ENCODE data around the gene HAS3.

The HAS3 gene

GRCh38 chr16:69094501-69094900 lies 11.0 kb upstream of the HAS3 start:
- no peak for DNase-seq

GRCh38 chr16:69095193-69095592 lies 10.3 kb upstream of the HAS3 start:
- DNase-seq, result no peak

- no peak for DNase-seq
These were observed 5.3 kb upstream of the HAS3 start for GRCh38 chr16:69100071-69100691.

GRCh38 chr16:69106491-69107315 lies 1.2 kb downstream of the HAS3 start:
- DNase-seq, result no peak

GRCh38 chr16:69107316-69107962 lies 2.0 kb downstream of the HAS3 start:
- no peak for DNase-seq

- DNase-seq, result no peak
These were observed 2.8 kb downstream of the HAS3 start for GRCh38 chr16:69108064-69108904.

- DNase-seq, result no peak
These were observed 3.4 kb downstream of the HAS3 start for GRCh38 chr16:69108905-69109252.

- no peak for DNase-seq
These were observed 4.2 kb downstream of the HAS3 start for GRCh38 chr16:69109486-69110270.

- no peak for DNase-seq
These were observed 5.0 kb downstream of the HAS3 start for GRCh38 chr16:69110406-69110805.

GRCh38 chr16:69111216-69111875 lies 5.9 kb downstream of the HAS3 start:
- no peak for DNase-seq

- DNase-seq, result no peak
These were observed 6.4 kb downstream of the HAS3 start for GRCh38 chr16:69111876-69112230.

GRCh38 chr16:69112285-69113129 lies 7.1 kb downstream of the HAS3 start:
- DNase-seq, result peak; percentile 57

- DNase-seq, result no peak
These were observed 7.8 kb downstream of the HAS3 start for GRCh38 chr16:69113216-69113615.

GRCh38 chr16:69114346-69114975 lies 9.0 kb downstream of the HAS3 start:
- no peak for DNase-seq

GRCh38 chr16:69114976-69115355 lies 9.5 kb downstream of the HAS3 start:
- DNase-seq, result no peak

- DNase-seq, result no peak
These were observed 9.9 kb downstream of the HAS3 start for GRCh38 chr16:69115361-69115760.

- no peak for DNase-seq
These were observed 10.4 kb downstream of the HAS3 start for GRCh38 chr16:69115837-69116236.

- DNase-seq, result no peak
These were observed 10.9 kb downstream of the HAS3 start for GRCh38 chr16:69116256-69116875.

GRCh38 chr16:69116906-69117305 lies 11.5 kb downstream of the HAS3 start:
- DNase-seq, result no peak

- no peak for DNase-seq
These were observed 13.0 kb downstream of the HAS3 start for GRCh38 chr16:69118468-69118867.
